ENCODE measurements around the gene POLR3A. TPM values are rescaled to one million over a fixed set of nuclear protein-coding genes. Genes with fewer than 3 reads are reported as not detected.

The POLR3A gene
- total RNA-seq, 2 experiments from 2014 or later: 6.7 to 6.9 TPM

GRCh38 chr10:77919713-77920108 is 109.6 kb downstream of the POLR3A start:
- H3K27ac ChIP-seq (ENCODE audit: low read depth in 1 of 2, low read length in 2 of 2): no peak overlapping the region
- Mint-ChIP-seq H3K36me3 (ENCODE audit: low read depth) (no peaks in the 10 kb centered on the region), H3K4me1 (ENCODE audit: low read depth) (no peaks in the 10 kb centered on the region), H3K27me3 (peaks cover 49% of the 10 kb centered on the region), H3K4me3 (no peak overlapping the region), H3K9me3 (no peaks in the 10 kb centered on the region), H3K27ac (no peak overlapping the region)
- no peak for TF ChIP-seq CTCF (IDR thresholded peaks at IDR 0.05)
- intact Hi-C loops (cut with DNase I, micrococcal nuclease): no loop called here
- DNase-seq (no peak), ATAC-seq (ENCODE audit: poor library complexity) (no peak)
- no peaks in the 10 kb centered on the region for H3K36me3 ChIP-seq (ENCODE audit: insufficient read depth, low read length)
- CTCF ChIA-PET: no interaction called here
- H3K4me1 ChIP-seq (ENCODE audit: insufficient read depth, low read length): no peaks in the 10 kb centered on the region
- no peaks in the 10 kb centered on the region for H3K9me3 ChIP-seq (ENCODE audit: control insufficient read depth in 1 of 2, insufficient read depth in 1 of 2, low read length in 2 of 2)
- POLR2A ChIA-PET: no interaction called here
- H3K27me3 ChIP-seq (ENCODE audit: control insufficient read depth in 1 of 2, insufficient read depth in 2 of 2, low read length in 2 of 2): peaks cover 6 to 7% of the 10 kb centered on the region in 2 experiments
- H3K4me3 ChIP-seq (ENCODE audit: low read length): no peak overlapping the region

Other genes with a start within 250 kb of the POLR3A start
- gene DLG5, start 102.8 kb downstream of the POLR3A start, total RNA-seq: 1 to 10 TPM; 7.1 to 7.4 TPM
- 1,000 to 10,000 TPM; 1,812 to 1,903 TPM for gene RPS24, start 4.3 kb upstream of the POLR3A start, total RNA-seq

Measured in CD4-positive, alpha-beta T cell (primary cell).